Endothelial cell of umbilical vein (primary cell): ENCODE data around the gene RAB1B. TPM values are rescaled to one million over a fixed set of nuclear protein-coding genes. Genes with fewer than 3 reads are reported as not detected.

Source experiments
- BruUV-seq: library from RNA; stranded (reverse); fragments of 400-500 nt; replicated peaks from 2 replicates; lab custom pipeline; 2021; lab: Mats Ljungman, UMichigan
- CTCF ChIA-PET: fragments of 300-600, 350-600 bp; sonication (Branson Sonifier 250); formaldehyde crosslinking; loops from one replicate; lab custom pipeline; 2021; ENCODE audit warnings: antibody characterized with exemption, inconsistent platforms; lab: Charles Lee
- POLR2A ChIA-PET: fragments of 300-600, 350-600 bp; sonication (Branson Sonifier 250); formaldehyde crosslinking; loops from one replicate; lab custom pipeline; 2021; ENCODE audit warnings: antibody characterized with exemption, inconsistent platforms; lab: Charles Lee
- DNase-seq: peaks from one replicate; pipeline ENCODE4 v3.0.0-alpha.2; 2011; ENCODE audit warnings: low read depth, low spot score
- FAIRE-seq: peaks from 2 replicates; lab custom pipeline; 2011; peaks lifted over from hg19 to GRCh38; lab: Jason Lieb, UNC
- H2AFZ ChIP-seq: 2 replicates; pipeline ENCODE4 v1.6.0; 2012; ENCODE audit warnings: low read depth, low read length, control low read depth, inconsistent platforms
- H3K27ac ChIP-seq: 2 replicates; pipeline ENCODE4 v1.5.1; 2011; ENCODE audit warnings: low read depth, mild to moderate bottlenecking, control low read depth, low read length, moderate library complexity; ENCODE audit not compliant: insufficient read depth
- H3K27me3 ChIP-seq, 2 experiments: 2 replicates each; pipeline versions ENCODE4 v1.6.0 to v1.6.1; 2011; ENCODE audit warnings: low read length in 2 of 2, mixed read lengths in 1 of 2; ENCODE audit not compliant: control insufficient read depth in 2 of 2, insufficient read depth in 2 of 2
- H3K36me3 ChIP-seq, 2 experiments: 2 replicates in 1 of 2; 3 replicates in 1 of 2; pipeline ENCODE4 v1.5.1; 2011; ENCODE audit warnings: low read length in 2 of 2, mild to moderate bottlenecking in 1 of 2, moderate library complexity in 1 of 2; ENCODE audit not compliant: control insufficient read depth in 2 of 2, insufficient read depth in 2 of 2; ENCODE audit errors: extremely low read depth in 1 of 2
- H3K4me1 ChIP-seq: 3 replicates; pipeline ENCODE4 v1.5.1; 2011; ENCODE audit warnings: mild to moderate bottlenecking, low read length; ENCODE audit not compliant: control insufficient read depth, insufficient read depth; ENCODE audit errors: extremely low read depth
- H3K4me2 ChIP-seq: 2 replicates; pipeline ENCODE4 v1.6.1; 2011; ENCODE audit warnings: low read length, control low read depth, mixed read lengths; ENCODE audit not compliant: insufficient read depth
- H3K4me3 ChIP-seq, 3 experiments: fragments of 200-600 bp in 1 of 3; sonication (generic), shearing (Covaris generic) in 1 of 3; replicated peaks in 1 of 3; 2 replicates each; pipeline ENCODE4 v1.5.1; 2011 to 2016; ENCODE audit warnings: control low read depth in 3 of 3, low read length in 3 of 3, mild to moderate bottlenecking in 2 of 3, inconsistent platforms in 1 of 3, low read depth in 1 of 3, moderate library complexity in 1 of 3; ENCODE audit not compliant: insufficient read depth in 1 of 3
- H3K79me2 ChIP-seq: 2 replicates; pipeline ENCODE4 v1.6.0; 2012; ENCODE audit warnings: low read length, inconsistent platforms; ENCODE audit not compliant: control insufficient read depth, insufficient read depth
- H3K9ac ChIP-seq: replicated peaks from 2 replicates; pipeline ENCODE3; 2011; ENCODE audit warnings: low read length, control low read depth; ENCODE audit not compliant: insufficient read depth; ENCODE audit errors: extremely low read depth
- H3K9me1 ChIP-seq: replicated peaks from 3 replicates; pipeline ENCODE4 v1.6.0; 2011; ENCODE audit warnings: mild to moderate bottlenecking, low read length; ENCODE audit not compliant: control insufficient read depth, insufficient read depth; ENCODE audit errors: extremely low read depth
- H3K9me3 ChIP-seq: replicated peaks from 2 replicates; pipeline ENCODE4 v1.5.1; 2012; ENCODE audit warnings: low read length, inconsistent platforms; ENCODE audit not compliant: control insufficient read depth, insufficient read depth
- H4K20me1 ChIP-seq: replicated peaks from 2 replicates; pipeline ENCODE3; 2011; ENCODE audit warnings: mild to moderate bottlenecking, low read length; ENCODE audit not compliant: control insufficient read depth, insufficient read depth; ENCODE audit errors: extremely low read depth
- CTCF ChIP-seq, 2 donors: IDR thresholded peaks; 1 replicate in 1 of 2; 2 replicates in 1 of 2; pipeline ENCODE4 v1.5.1; 2011; ENCODE audit warnings: low read length in 2 of 2, mild to moderate bottlenecking in 2 of 2, moderate library complexity in 2 of 2, control low read depth in 1 of 2, inconsistent platforms in 1 of 2, low read depth in 1 of 2; ENCODE audit not compliant: insufficient read depth in 1 of 2; ENCODE audit errors: extremely low read depth in 1 of 2
- EZH2 ChIP-seq: IDR thresholded peaks from 2 replicates; pipeline ENCODE4 v1.6.1; 2012; ENCODE audit warnings: borderline replicate concordance, low read depth, mild to moderate bottlenecking, moderate library complexity, low read length, inconsistent platforms; ENCODE audit not compliant: severe bottlenecking
- FOS ChIP-seq: IDR thresholded peaks from 2 replicates; pipeline ENCODE4 v1.6.1; 2011; ENCODE audit warnings: mild to moderate bottlenecking, low read length, moderate library complexity, borderline replicate concordance; ENCODE audit not compliant: insufficient read depth
- GATA2 ChIP-seq: IDR thresholded peaks from 2 replicates; pipeline ENCODE4 v1.7.0; 2011; ENCODE audit warnings: low read depth, mild to moderate bottlenecking, moderate library complexity, mixed read lengths, low read length; ENCODE audit not compliant: insufficient read length, insufficient read depth
- JUN ChIP-seq: IDR thresholded peaks from 2 replicates; pipeline ENCODE4 v1.6.1; 2011; ENCODE audit warnings: borderline replicate concordance, low read depth; ENCODE audit not compliant: insufficient read length, insufficient read depth
- MAX ChIP-seq: IDR thresholded peaks from 2 replicates; pipeline ENCODE4 v1.6.1; 2011; ENCODE audit not compliant: insufficient read depth, insufficient read length
- MYC ChIP-seq: IDR thresholded peaks from one replicate; pipeline ENCODE4 v1.6.1; 2011; ENCODE audit warnings: mild to moderate bottlenecking, low read depth, low read length
- POLR2A ChIP-seq: IDR thresholded peaks from 2 replicates; pipeline ENCODE4 v1.6.1; 2012; ENCODE audit warnings: low read depth, mild to moderate bottlenecking, control low read depth, low read length
- POLR2AphosphoS5 ChIP-seq: IDR thresholded peaks from 2 replicates; pipeline ENCODE4 v1.6.1; 2012; ENCODE audit warnings: low read depth, mild to moderate bottlenecking, control low read depth, low read length, moderate library complexity; ENCODE audit not compliant: insufficient read depth
- dilution Hi-C: fragments of 300-500 bp; cut with MboI; formaldehyde crosslinking; loops from one replicate; pipeline ENCODE4 v1.15.0; 2019; ENCODE audit warnings: low sequenced_read_pairs; ENCODE audit not compliant: extremely low pct_ligation_motif_present
- intact Hi-C: fragments of 100-400 bp; cut with micrococcal nuclease; formaldehyde crosslinking; loops from one replicate; pipeline ENCODE4 v1.10.0; 2022
- polyA plus RNA-seq, 4 experiments: library from polyadenylated mRNA; depleted of rRNA in 3 of 4; stranded (reverse) in 3 of 4; unstranded in 1 of 4; fragments of >200 nt; gene quantifications; 2 replicates each; pipeline versions ENCODE4 v1.2.1 to v1.2.3, GENCODE V29; 2011 to 2012; ENCODE audit warnings: missing spikeins in 1 of 4
- total RNA-seq: library from RNA; stranded (reverse); gene quantifications from 2 replicates; pipeline ENCODE4 v1.2.3, GENCODE V29; 2021

Gene RAB1B
- total and polyA plus RNA-seq, 2 donors (not counting 3 experiments of a cell fraction or from before 2014, with no cell fraction given), result 171 to 383 TPM

GRCh38 chr11:66262696-66263095 lies 5.7 kb upstream of the RAB1B start:
- H3K27me3 ChIP-seq, result no peaks in the 10 kb centered on the region
- no peaks in the 10 kb centered on the region for H4K20me1 ChIP-seq
- CTCF ChIA-PET, result interaction anchor here (2.3 kb wide), 1 partner anchor 20 kb away, joined by 7 read pairs; no protein-coding TSS in a partner anchor
- no peak for DNase-seq
- no TSS peak for BruUV-seq
- TF ChIP-seq FOS, result no peak
- TF ChIP-seq POLR2AphosphoS5, result no peak
- no peak for TF ChIP-seq CTCF (IDR thresholded peaks at IDR 0.05; ENCODE audit: extremely low read depth in 1 of 2, insufficient read depth in 1 of 2, low read depth in 1 of 2, low read length in 2 of 2)
- TF ChIP-seq POLR2A, result no peak
- TF ChIP-seq MYC, result no peak
- TF ChIP-seq EZH2, result no peak
- no peak for TF ChIP-seq MAX
- TF ChIP-seq JUN, result no peak
- no peak for TF ChIP-seq GATA2
- H3K9me3 ChIP-seq, result no peaks in the 10 kb centered on the region
- no peaks in the 10 kb centered on the region for H3K9me1 ChIP-seq
- H3K4me3 ChIP-seq, result no peak overlapping the region
- no peak overlapping the region for H3K9ac ChIP-seq
- peaks cover 6% of the 10 kb centered on the region for H3K4me1 ChIP-seq
- POLR2A ChIA-PET, result no interaction called here
- peaks cover 0 to 42% of the 10 kb centered on the region in 2 experiments for H3K36me3 ChIP-seq
- intact Hi-C loops, result no loop called here
- peaks cover 4% of the 10 kb centered on the region for H3K79me2 ChIP-seq
- dilution Hi-C loops, result no loop called here
- H2AFZ ChIP-seq, result no peak overlapping the region
- no peak overlapping the region for H3K27ac ChIP-seq
- FAIRE-seq, result no peak
- H3K4me2 ChIP-seq, result no peak overlapping the region
